Measurements from ENCODE around the gene MAPK10.

- TF ChIP-seq, protein P1, sequence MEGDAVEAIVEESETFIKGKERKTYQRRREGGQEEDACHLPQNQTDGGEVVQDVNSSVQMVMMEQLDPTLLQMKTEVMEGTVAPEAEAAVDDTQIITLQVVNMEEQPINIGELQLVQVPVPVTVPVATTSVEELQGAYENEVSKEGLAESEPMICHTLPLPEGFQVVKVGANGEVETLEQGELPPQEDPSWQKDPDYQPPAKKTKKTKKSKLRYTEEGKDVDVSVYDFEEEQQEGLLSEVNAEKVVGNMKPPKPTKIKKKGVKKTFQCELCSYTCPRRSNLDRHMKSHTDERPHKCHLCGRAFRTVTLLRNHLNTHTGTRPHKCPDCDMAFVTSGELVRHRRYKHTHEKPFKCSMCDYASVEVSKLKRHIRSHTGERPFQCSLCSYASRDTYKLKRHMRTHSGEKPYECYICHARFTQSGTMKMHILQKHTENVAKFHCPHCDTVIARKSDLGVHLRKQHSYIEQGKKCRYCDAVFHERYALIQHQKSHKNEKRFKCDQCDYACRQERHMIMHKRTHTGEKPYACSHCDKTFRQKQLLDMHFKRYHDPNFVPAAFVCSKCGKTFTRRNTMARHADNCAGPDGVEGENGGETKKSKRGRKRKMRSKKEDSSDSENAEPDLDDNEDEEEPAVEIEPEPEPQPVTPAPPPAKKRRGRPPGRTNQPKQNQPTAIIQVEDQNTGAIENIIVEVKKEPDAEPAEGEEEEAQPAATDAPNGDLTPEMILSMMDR (IDR thresholded peaks at IDR 0.05) = no peak
- no peak for TF ChIP-seq POLR2A (IDR thresholded peaks at IDR 0.05)
- no peak for TF ChIP-seq EP300 (IDR thresholded peaks at IDR 0.05)
- TF ChIP-seq POLR2AphosphoS5 (IDR thresholded peaks at IDR 0.05) = no peak
Measured at GRCh38 chr4:85951099-85951498, 408.8 kb downstream of the MAPK10 start.
